DND-41 (cell line): ENCODE measurements around the gene USP35.

ENCODE experiments used
- EZH2 ChIP-seq: IDR thresholded peaks from 3 replicates; pipeline ENCODE4 v1.6.1; 2012; ENCODE audit warnings: borderline replicate concordance, low read depth, mild to moderate bottlenecking, moderate library complexity, low read length, inconsistent platforms; ENCODE audit not compliant: severe bottlenecking
- TF ChIP-seq, protein P1 (sequence below): IDR thresholded peaks from 2 replicates; pipeline ENCODE4 v1.5.1; 2012; ENCODE audit warnings: borderline replicate concordance, low read length, moderate library complexity, mild to moderate bottlenecking; ENCODE audit not compliant: poor library complexity, severe bottlenecking; ENCODE audit errors: extremely low read depth

DNA sequence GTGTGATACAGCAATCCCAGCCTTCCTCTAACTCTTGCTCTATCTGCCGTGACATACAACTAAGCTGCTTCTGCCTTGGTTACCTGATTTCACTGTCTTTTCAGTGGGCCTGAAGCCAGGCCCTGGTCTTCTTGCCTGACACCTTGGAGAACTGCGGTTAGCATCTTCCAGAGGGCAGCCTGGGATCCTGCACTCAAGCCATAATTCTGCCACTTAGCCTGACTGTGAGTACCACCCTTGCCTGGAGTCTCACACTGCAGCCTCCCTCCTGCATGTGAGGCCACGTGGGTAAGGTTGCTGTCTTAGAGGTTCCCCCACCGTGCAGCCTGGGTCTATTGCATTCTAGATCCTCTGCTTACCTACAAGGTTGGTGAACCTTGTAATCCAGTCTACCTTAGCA is 35.8 kb downstream of the USP35 start:
- TF ChIP-seq, protein P1, sequence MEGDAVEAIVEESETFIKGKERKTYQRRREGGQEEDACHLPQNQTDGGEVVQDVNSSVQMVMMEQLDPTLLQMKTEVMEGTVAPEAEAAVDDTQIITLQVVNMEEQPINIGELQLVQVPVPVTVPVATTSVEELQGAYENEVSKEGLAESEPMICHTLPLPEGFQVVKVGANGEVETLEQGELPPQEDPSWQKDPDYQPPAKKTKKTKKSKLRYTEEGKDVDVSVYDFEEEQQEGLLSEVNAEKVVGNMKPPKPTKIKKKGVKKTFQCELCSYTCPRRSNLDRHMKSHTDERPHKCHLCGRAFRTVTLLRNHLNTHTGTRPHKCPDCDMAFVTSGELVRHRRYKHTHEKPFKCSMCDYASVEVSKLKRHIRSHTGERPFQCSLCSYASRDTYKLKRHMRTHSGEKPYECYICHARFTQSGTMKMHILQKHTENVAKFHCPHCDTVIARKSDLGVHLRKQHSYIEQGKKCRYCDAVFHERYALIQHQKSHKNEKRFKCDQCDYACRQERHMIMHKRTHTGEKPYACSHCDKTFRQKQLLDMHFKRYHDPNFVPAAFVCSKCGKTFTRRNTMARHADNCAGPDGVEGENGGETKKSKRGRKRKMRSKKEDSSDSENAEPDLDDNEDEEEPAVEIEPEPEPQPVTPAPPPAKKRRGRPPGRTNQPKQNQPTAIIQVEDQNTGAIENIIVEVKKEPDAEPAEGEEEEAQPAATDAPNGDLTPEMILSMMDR, result no peak
- no peak for TF ChIP-seq EZH2
